ENCODE measurements around the gene RNF144A.

RNF144A gene

GRCh38 chr2:7093376-7093775, 176.2 kb downstream of the RNF144A start:
- Histone ChIP-seq H3K9me2 (replicated peaks; ENCODE audit: insufficient read depth, low read length) (no peaks in the 10 kb centered on the region), H3K9me3 (replicated peaks; ENCODE audit: insufficient read depth, low read length) (no peaks in the 10 kb centered on the region), H3K27ac (ENCODE audit: low read length) (no peak overlapping the region), H4K20me1 (ENCODE audit: insufficient read depth, low read length) (no peaks in the 10 kb centered on the region), H3F3A (ENCODE audit: insufficient read depth, low read length) (no peaks in the 10 kb centered on the region), H3K27me3 (replicated peaks; ENCODE audit: insufficient read depth, low read length) (no peaks in the 10 kb centered on the region), H3K9ac (ENCODE audit: low read length) (no peak overlapping the region), H3K36me3 (replicated peaks; ENCODE audit: insufficient read depth, low read length) (no peaks in the 10 kb centered on the region), H3K4me1 (ENCODE audit: low read length) (peaks cover 11% of the 10 kb centered on the region), H2AFZ (ENCODE audit: low read length) (no peak overlapping the region), H3K79me2 (ENCODE audit: low read length) (no peaks in the 10 kb centered on the region), H3K4me2 (ENCODE audit: low read depth, low read length) (no peak overlapping the region), H3K4me3 (ENCODE audit: low read length) (no peak overlapping the region)
- TF ChIP-seq CTCF (IDR thresholded peaks at IDR 0.05; ENCODE audit: low read length) (no peak), EZH2phosphoT487 (IDR thresholded peaks at IDR 0.05; ENCODE audit: low read length) (no peak), EZH2 (optimal IDR thresholded peaks at IDR 0.05; ENCODE audit: low read depth, low read length) (no peak)
- no peak for DNase-seq

Data from MM.1S (cell line).